ENCODE measurements around the gene FRMPD4. TPM values are rescaled to one million over a fixed set of nuclear protein-coding genes. Genes with fewer than 3 reads are reported as not detected.

The FRMPD4 gene
- total and polyA plus RNA-seq, 2 experiments from 2014 or later = 0.19 to 0.80 TPM

GRCh38 chrX:12488220-12488619, 349.9 kb downstream of the FRMPD4 start (continued):
- no peak for TF ChIP-seq ZNF462 (CRISPR knock-in tag; IDR thresholded peaks at IDR 0.05)

- H3K4me1 Mint-ChIP-seq = peaks cover 2% of the 10 kb centered on the region; the same call in 1 of the 3 replicates
- Histone ChIP-seq H3K79me2 (replicated peaks; ENCODE audit: insufficient read depth) (no peaks in the 10 kb centered on the region), H2AFZ (no peak overlapping the region), H3F3A (replicated peaks; ENCODE audit: low read depth) (no peaks in the 10 kb centered on the region), H3K36me3 (ENCODE audit: insufficient read depth) (no peaks in the 10 kb centered on the region), H3K9me2 (ENCODE audit: insufficient read depth) (no peaks in the 10 kb centered on the region), H4K20me1 (replicated peaks; ENCODE audit: insufficient read depth) (no peaks in the 10 kb centered on the region), H3K4me2 (no peak overlapping the region), H3K27me3 (ENCODE audit: insufficient read depth) (no peaks in the 10 kb centered on the region), H3K27ac (ENCODE audit: low read depth) (no peak overlapping the region), H3K4me1 (ENCODE audit: insufficient read depth) (peaks cover 11% of the 10 kb centered on the region; the same call in 1 of the 2 replicates), H3K4me3 (no peak overlapping the region)
- no peaks in the 10 kb centered on the region for H3K36me3 Mint-ChIP-seq (ENCODE audit: low read depth)
- TF ChIP-seq REST (IDR thresholded peaks at IDR 0.05; ENCODE audit: unreplicated experiment) (no peak), ZNF331 (CRISPR knock-in tag; IDR thresholded peaks at IDR 0.05; ENCODE audit: low read depth) (no peak), NANOG (IDR thresholded peaks at IDR 0.05; ENCODE audit: borderline replicate concordance) (no peak), EZH2 (IDR thresholded peaks at IDR 0.05; ENCODE audit: low read depth, unreplicated experiment) (no peak), EZH2phosphoT487 (IDR thresholded peaks at IDR 0.05; ENCODE audit: unreplicated experiment) (no peak), CREB1 (CRISPR knock-in tag; IDR thresholded peaks at IDR 0.05; ENCODE audit: low read depth) (no peak), ZNF114 (CRISPR knock-in tag; IDR thresholded peaks at IDR 0.05) (no peak), ETS1 (IDR thresholded peaks at IDR 0.05) (no peak), CTCF (conservative IDR thresholded peaks at IDR 0.05; ENCODE audit: low read depth in 2 of 2) (no peak), STAT1 (IDR thresholded peaks at IDR 0.05; ENCODE audit: unreplicated experiment) (no peak)
- H3K4me3 Mint-ChIP-seq = no peak overlapping the region
- ATAC-seq (no peak), DNase-seq (ENCODE audit: low spot score) (no peak)
- no peak overlapping the region for H3K27ac Mint-ChIP-seq
- no peaks in the 10 kb centered on the region for H3K9me3 Mint-ChIP-seq
- no peaks in the 10 kb centered on the region for H3K27me3 Mint-ChIP-seq (ENCODE audit: insufficient read depth, low read depth, poor library complexity)
Observed at GRCh38 chrX:12488771-12489170, 350.5 kb downstream of the FRMPD4 start.

Measured in GM23338 (cell line).